HCT116 (cell line): ENCODE measurements around the gene ADRM1. TPM values are rescaled to one million over a fixed set of nuclear protein-coding genes. Genes with fewer than 3 reads are reported as not detected.

Experiments
- ATAC-seq: fragments of 200-7000 bp; cut with Tn5 transposase; 2 replicates; pipeline ENCODE4 v1.9.1; 2020; ENCODE audit warnings: mild to moderate bottlenecking, moderate library complexity
- BruUV-seq: library from RNA; stranded (reverse); fragments of 400-500 nt; replicated peaks from 2 replicates; lab custom pipeline; 2021; lab: Mats Ljungman, UMichigan
- CTCF ChIA-PET: fragments of 300-600 bp; sonication (Branson Sonifier 250); formaldehyde crosslinking; loops from one replicate; lab custom pipeline; 2021; ENCODE audit warnings: antibody characterized with exemption; lab: Charles Lee
- POLR2A ChIA-PET: fragments of 300-600, 350-600 bp; sonication (Branson Sonifier 250); formaldehyde crosslinking; loops from one replicate; lab custom pipeline; 2021; ENCODE audit warnings: antibody characterized with exemption; lab: Charles Lee
- RAD21 ChIA-PET, 2 experiments: fragments of 300-600 bp; sonication (Branson Sonifier 250); formaldehyde crosslinking; loops; one replicate each; lab custom pipeline; 2023; ENCODE audit warnings: low total read pairs in 2 of 2; ENCODE audit not compliant: uncharacterized antibody in 2 of 2, unreplicated experiment in 2 of 2, low non-redundant PET in 1 of 2; lab: Charles Lee
- DNase-seq: peaks from one replicate; pipeline ENCODE4 v3.0.0-alpha.2; 2010; ENCODE audit warnings: low read depth, low spot score
- H2AFZ ChIP-seq: fragments of 200-600 bp; shearing (Covaris generic), sonication (generic); 2 replicates; pipeline ENCODE4 v1.6.1; 2017; ENCODE audit warnings: low read depth, mixed run types, mixed read lengths, antibody characterized with exemption, low read length; ENCODE audit not compliant: poor library complexity, severe bottlenecking
- H3K27ac ChIP-seq: 2 replicates; pipeline ENCODE4 v1.5.1; 2012; ENCODE audit warnings: low read depth, low read length
- H3K27me3 ChIP-seq: fragments of 200-600 bp; sonication (generic); 2 replicates; pipeline ENCODE4 v1.6.1; 2016; ENCODE audit warnings: mixed run types, low read length, mixed read lengths; ENCODE audit not compliant: insufficient read depth
- H3K36me3 ChIP-seq, 2 experiments: fragments of 200-500 bp in 1 of 2; fragments of 200-600 bp in 1 of 2; sonication (Bioruptor generic) in 1 of 2; sonication (generic) in 1 of 2; 2 replicates each; pipeline versions ENCODE4 v1.5.1 to v1.6.1; 2014 to 2016; ENCODE audit warnings: low read length in 2 of 2, inconsistent platforms in 1 of 2, mixed read lengths in 1 of 2, mixed run types in 1 of 2; ENCODE audit not compliant: insufficient read depth in 2 of 2, control insufficient read depth in 1 of 2
- H3K4me1 ChIP-seq, 2 experiments: fragments of 200-600 bp in 1 of 2; sonication (generic) in 1 of 2; 2 replicates each; pipeline versions ENCODE4 v1.5.1 to v1.6.1; 2012 to 2017; ENCODE audit warnings: low read length in 2 of 2, inconsistent platforms in 1 of 2, mild to moderate bottlenecking in 1 of 2, mixed read lengths in 1 of 2, mixed run types in 1 of 2, moderate library complexity in 1 of 2; ENCODE audit not compliant: insufficient read depth in 2 of 2, control insufficient read depth in 1 of 2
- H3K4me2 ChIP-seq: fragments of 200-600 bp; sonication (generic); 2 replicates; pipeline ENCODE4 v1.6.1; 2017; ENCODE audit warnings: mixed run types, low read length, mixed read lengths
- H3K4me3 ChIP-seq, 2 experiments: fragments of 200-600 bp in 1 of 2; sonication (generic) in 1 of 2; replicated peaks in 1 of 2; 2 replicates each; pipeline ENCODE4 v1.5.1; 2011 to 2016; ENCODE audit warnings: low read length in 2 of 2, control low read depth in 1 of 2, low read depth in 1 of 2, mild to moderate bottlenecking in 1 of 2, mixed read lengths in 1 of 2, mixed run types in 1 of 2
- H3K79me2 ChIP-seq: fragments of 200-600 bp; sonication (generic); 2 replicates; pipeline ENCODE4 v1.6.1; 2017; ENCODE audit warnings: mild to moderate bottlenecking, mixed run types, low read length, moderate library complexity, mixed read lengths; ENCODE audit not compliant: insufficient read depth
- H3K9ac ChIP-seq: fragments of 200-600 bp; sonication (generic); 2 replicates; pipeline ENCODE4 v1.6.1; 2016; ENCODE audit warnings: low read length, mixed read lengths
- H3K9me2 ChIP-seq: fragments of 200-600 bp; sonication (generic), shearing (Covaris generic); 2 replicates; pipeline ENCODE4 v1.6.1; 2017; ENCODE audit warnings: mixed run types, mild to moderate bottlenecking, moderate library complexity; ENCODE audit not compliant: insufficient read depth
- H3K9me3 ChIP-seq, 2 experiments: fragments of 200-500 bp in 1 of 2; fragments of 200-600 bp in 1 of 2; sonication (Bioruptor generic) in 1 of 2; sonication (generic) in 1 of 2; 2 replicates each; pipeline ENCODE4 v1.6.1; 2014 to 2017; ENCODE audit warnings: low read length in 2 of 2, mixed read lengths in 2 of 2, inconsistent platforms in 1 of 2, low read depth in 1 of 2, mild to moderate bottlenecking in 1 of 2, mixed run types in 1 of 2, moderate library complexity in 1 of 2; ENCODE audit not compliant: control insufficient read depth in 1 of 2, insufficient read depth in 1 of 2
- H4K20me1 ChIP-seq: fragments of 200-600 bp; sonication (generic), shearing (Covaris generic); 2 replicates; pipeline ENCODE4 v1.6.1; 2017; ENCODE audit warnings: mixed run types, mild to moderate bottlenecking, moderate library complexity; ENCODE audit not compliant: insufficient read depth
- CTCF ChIP-seq, 3 experiments: fragments of 200-600 bp in 1 of 3; sonication (generic) in 1 of 3; IDR thresholded peaks in 2 of 3; conservative IDR thresholded peaks in 1 of 3; 2 replicates each; pipeline ENCODE4 v1.5.1; 2012 to 2017; ENCODE audit warnings: low read depth in 2 of 3, low read length in 2 of 3, antibody characterized with exemption in 1 of 3, borderline replicate concordance in 1 of 3, control low read depth in 1 of 3, mild to moderate bottlenecking in 1 of 3, mixed read lengths in 1 of 3, mixed run types in 1 of 3, moderate library complexity in 1 of 3; ENCODE audit not compliant: insufficient read depth in 1 of 3
- POLR2AphosphoS5 ChIP-seq: IDR thresholded peaks from 2 replicates; pipeline ENCODE4 v1.6.1; 2011; ENCODE audit warnings: mild to moderate bottlenecking, low read depth, low read length, moderate library complexity
- intact Hi-C: fragments of 100-400 bp; cut with micrococcal nuclease; formaldehyde crosslinking; loops from 2 replicates; pipeline ENCODE4 v1.10.0; 2022
- total RNA-seq: library from RNA; stranded (reverse); gene quantifications from one replicate; pipeline ENCODE4 v1.2.1, GENCODE V29; 2021; ENCODE audit not compliant: unreplicated experiment

The ADRM1 gene
- total RNA-seq, 1 experiment from 2014 or later, result 158 TPM

GRCh38 chr20:62304331-62305148 is 1.7 kb downstream of the ADRM1 start:
- Histone ChIP-seq H3K4me1 (peaks cover 17 to 40% of the 10 kb centered on the region in 2 experiments), H3K4me2 (peak overlapping the region; percentile 97), H2AFZ (no peak overlapping the region), H4K20me1 (peaks cover 21% of the 10 kb centered on the region; the same call in 1 of the 2 replicates), H3K9me2 (no peaks in the 10 kb centered on the region), H3K27ac (peak overlapping the region; percentile 95), H3K79me2 (peaks cover 48% of the 10 kb centered on the region), H3K36me3 (peaks cover 23 to 50% of the 10 kb centered on the region in 2 experiments), H3K27me3 (no peaks in the 10 kb centered on the region), H3K4me3 (peak overlapping the region; percentile 95 to 99), H3K9ac (peak overlapping the region; percentile 94), H3K9me3 (no peaks in the 10 kb centered on the region)
- ATAC-seq (no peak), DNase-seq (no peak)
- ChIA-PET RAD21 (no interaction called here), CTCF (interaction anchor here (1.0 to 1.4 kb wide), 2 partner anchors 71 to 82 kb away, joined by 3 read pairs; partner anchors contain the start of gene RPS21), POLR2A (no interaction called here)
- intact Hi-C loops, result loop anchor here (5.0 to 10.0 kb wide), 3 partner anchors 63 to 500 kb away; partner anchors contain the start of genes LAMA5 and OGFR
- TF ChIP-seq POLR2AphosphoS5 (0 out of 2 replicates have a peak, but pooled peaks have one; percentile 8), CTCF (IDR thresholded peaks at IDR 0.05 in 2 of 3, conservative IDR thresholded peaks at IDR 0.05 in 1 of 3; ENCODE audit: borderline replicate concordance in 1 of 3, insufficient read depth in 1 of 3, low read depth in 2 of 3, low read length in 2 of 3) (no peak)
- BruUV-seq, result no TSS peak
